ENCODE results near the gene ISCA2. TPM values are rescaled to one million over a fixed set of nuclear protein-coding genes. Genes with fewer than 3 reads are reported as not detected.

The ISCA2 gene
- total RNA-seq, 1 experiment from 2014 or later: 37.5 TPM

DNA sequence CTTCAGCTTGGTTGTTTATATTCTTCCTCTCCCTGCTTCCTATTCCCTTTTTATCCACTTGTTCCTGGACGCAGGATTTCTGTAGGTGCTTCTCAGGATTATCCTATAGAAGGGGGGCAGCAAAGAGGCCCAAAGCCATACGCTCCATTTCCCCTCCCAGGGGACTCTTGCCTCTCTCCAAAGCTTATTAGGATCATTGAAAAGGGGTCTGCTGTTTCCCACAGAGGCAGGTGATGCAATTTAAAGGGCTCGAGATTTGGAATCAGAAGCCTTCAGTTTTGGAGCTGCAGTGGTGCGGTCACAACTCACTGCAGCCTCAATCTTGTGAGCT lies 36.0 kb upstream of the ISCA2 start:
- Histone ChIP-seq H4K5ac (ENCODE audit: insufficient read length, low read depth, low read length) (no peak overlapping the region), H2BK15ac (ENCODE audit: low read depth, low read length) (no peak overlapping the region), H3K4me2 (ENCODE audit: insufficient read depth, insufficient read length, low read length) (no peak overlapping the region), H2BK12ac (ENCODE audit: insufficient read length, low read depth, low read length) (no peak overlapping the region), H3K4me1 (ENCODE audit: insufficient read depth, low read length) (no peaks in the 10 kb centered on the region), H3K14ac (ENCODE audit: insufficient read depth, low read length) (no peak overlapping the region), H3K56ac (ENCODE audit: insufficient read length, low read depth, low read length) (no peak overlapping the region), H3T11ph (ENCODE audit: low read length) (no peak overlapping the region), H3K79me2 (ENCODE audit: insufficient read depth, low read length) (no peaks in the 10 kb centered on the region), H2BK20ac (ENCODE audit: low read depth, low read length, poor library complexity, severe bottlenecking) (no peak overlapping the region), H4K91ac (ENCODE audit: insufficient read length, low read depth, low read length) (no peak overlapping the region), H3K23ac (ENCODE audit: insufficient read length, low read depth, low read length) (no peak overlapping the region), H2AFZ (ENCODE audit: low read length) (no peak overlapping the region), H4K20me1 (ENCODE audit: control insufficient read depth, insufficient read depth, insufficient read length) (no peaks in the 10 kb centered on the region), H3K9me3 (ENCODE audit: control insufficient read depth, low read depth, low read length) (no peaks in the 10 kb centered on the region), H3K23me2 (ENCODE audit: insufficient read length, low read depth, low read length, poor library complexity, severe bottlenecking) (no peaks in the 10 kb centered on the region), H2BK5ac (ENCODE audit: insufficient read length, low read length) (no peak overlapping the region), H3K79me1 (ENCODE audit: insufficient read depth, low read depth, low read length, poor library complexity, severe bottlenecking) (no peaks in the 10 kb centered on the region), H3K27me3 (ENCODE audit: insufficient read depth, low read length) (no peaks in the 10 kb centered on the region), H3K9ac (ENCODE audit: extremely low read depth, insufficient read length, low read length) (no peak overlapping the region), H4K8ac (replicated peaks; ENCODE audit: insufficient read length, low read depth, low read length) (no peak overlapping the region), H2AK5ac (ENCODE audit: insufficient read length, low read length) (no peak overlapping the region), H2BK120ac (ENCODE audit: low read depth, low read length, poor library complexity, severe bottlenecking) (no peak overlapping the region), H3K18ac (ENCODE audit: insufficient read length, low read depth, low read length) (no peak overlapping the region), H3K4ac (ENCODE audit: low read depth, low read length) (no peak overlapping the region), H3K27ac (ENCODE audit: insufficient read length, low read depth, low read length) (no peak overlapping the region)
- Mint-ChIP-seq H3K27me3 (ENCODE audit: low read depth) (peaks cover 3% of the 10 kb centered on the region), H3K36me3 (ENCODE audit: insufficient read depth in 1 of 3, low read depth in 3 of 3) (peaks cover 11 to 20% (median 16%) of the 10 kb centered on the region in 3 experiments; a peak in 6 of 7 replicates), H3K27ac (peak overlapping the region in 2 of 3 experiments; percentile 20 to 62; a peak in 2 of 7 replicates), H3K9me3 (peaks cover 18 to 22% of the 10 kb centered on the region in 2 experiments), H3K4me3 (no peak overlapping the region), H3K4me1 (peaks cover 5 to 21% of the 10 kb centered on the region in 2 experiments)
- DNase-seq: no peak
- TF ChIP-seq, protein P1, sequence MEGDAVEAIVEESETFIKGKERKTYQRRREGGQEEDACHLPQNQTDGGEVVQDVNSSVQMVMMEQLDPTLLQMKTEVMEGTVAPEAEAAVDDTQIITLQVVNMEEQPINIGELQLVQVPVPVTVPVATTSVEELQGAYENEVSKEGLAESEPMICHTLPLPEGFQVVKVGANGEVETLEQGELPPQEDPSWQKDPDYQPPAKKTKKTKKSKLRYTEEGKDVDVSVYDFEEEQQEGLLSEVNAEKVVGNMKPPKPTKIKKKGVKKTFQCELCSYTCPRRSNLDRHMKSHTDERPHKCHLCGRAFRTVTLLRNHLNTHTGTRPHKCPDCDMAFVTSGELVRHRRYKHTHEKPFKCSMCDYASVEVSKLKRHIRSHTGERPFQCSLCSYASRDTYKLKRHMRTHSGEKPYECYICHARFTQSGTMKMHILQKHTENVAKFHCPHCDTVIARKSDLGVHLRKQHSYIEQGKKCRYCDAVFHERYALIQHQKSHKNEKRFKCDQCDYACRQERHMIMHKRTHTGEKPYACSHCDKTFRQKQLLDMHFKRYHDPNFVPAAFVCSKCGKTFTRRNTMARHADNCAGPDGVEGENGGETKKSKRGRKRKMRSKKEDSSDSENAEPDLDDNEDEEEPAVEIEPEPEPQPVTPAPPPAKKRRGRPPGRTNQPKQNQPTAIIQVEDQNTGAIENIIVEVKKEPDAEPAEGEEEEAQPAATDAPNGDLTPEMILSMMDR (conservative IDR thresholded peaks at IDR 0.05): no peak
- no CpG with 5 or more reads among the region's 4 CpGs for WGBS (ENCODE audit: extremely low coverage, insufficient read length, low lambda C conversion rate)
